ENCODE measurements around the gene CMTM4. TPM values are rescaled to one million over a fixed set of nuclear protein-coding genes. Genes with fewer than 3 reads are reported as not detected.

The CMTM4 gene
- total RNA-seq, 2 experiments from 2014 or later: 3.3 to 4.5 TPM

GRCh38 chr16:66728117-66728787, 31.7 kb upstream of the CMTM4 start:
- ATAC-seq (peak; percentile 81), DNase-seq (no peak)
- no peak overlapping the region for H3K27ac Mint-ChIP-seq
- ChIA-PET CTCF (interaction anchor here (0.6 to 3.4 kb wide), 16 partner anchors 9 to 371 kb away, joined by 3 to 32 read pairs (median 4); partner anchors contain the start of gene DYNC1LI2), POLR2A (interaction anchor here (0.5 kb wide), 1 partner anchor 140 kb away, joined by 5 read pairs; no protein-coding TSS in a partner anchor)
- H3K9me3 Mint-ChIP-seq (ENCODE audit: low read depth): no peaks in the 10 kb centered on the region
- H3K4me1 Mint-ChIP-seq: no peaks in the 10 kb centered on the region
- intact Hi-C loops (cut with DNase I, micrococcal nuclease): loop anchor here (1.0 to 5.0 kb wide), 2 partner anchors 139 kb away; no protein-coding TSS in a partner anchor
- peaks cover 29% of the 10 kb centered on the region for H3K36me3 Mint-ChIP-seq (ENCODE audit: low read depth)
- no peak overlapping the region for H3K4me3 Mint-ChIP-seq
- no peaks in the 10 kb centered on the region for H3K27me3 Mint-ChIP-seq

DNA sequence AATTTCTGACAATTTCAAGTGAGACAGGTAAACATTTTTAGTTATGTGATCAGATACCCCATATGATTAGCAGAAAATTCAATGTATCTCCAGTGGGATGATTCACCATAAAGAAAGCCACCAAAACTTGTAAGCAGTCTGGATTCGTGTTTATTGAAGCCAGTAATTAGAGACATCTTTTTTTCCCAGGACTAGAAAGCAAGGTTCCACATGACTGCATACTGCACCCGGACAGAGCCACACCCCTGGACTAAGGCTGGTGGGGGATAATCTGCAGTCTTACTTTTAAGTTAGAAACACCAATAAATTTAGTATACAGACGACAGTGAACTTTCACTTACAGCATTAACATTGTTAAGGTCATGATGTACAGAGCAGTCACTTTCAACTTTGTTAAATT, 24.2 kb upstream of the CMTM4 start:
- no peak overlapping the region for H3K27ac Mint-ChIP-seq
- intact Hi-C loops (cut with DNase I, micrococcal nuclease): no loop called here
- POLR2A ChIA-PET: no interaction called here
- no peaks in the 10 kb centered on the region for H3K9me3 Mint-ChIP-seq (ENCODE audit: low read depth)
- H3K4me1 Mint-ChIP-seq: no peaks in the 10 kb centered on the region
- H3K36me3 Mint-ChIP-seq (ENCODE audit: low read depth): peaks cover 24% of the 10 kb centered on the region
- ATAC-seq: no peak
- H3K4me3 Mint-ChIP-seq: no peak overlapping the region
- no peaks in the 10 kb centered on the region for H3K27me3 Mint-ChIP-seq
- DNase-seq: no peak
- CTCF ChIA-PET: interaction anchor here (1.1 kb wide), 1 partner anchor 24 kb away, joined by 3 read pairs; no protein-coding TSS in a partner anchor

- Mint-ChIP-seq H3K27me3 (no peaks in the 10 kb centered on the region), H3K4me3 (no peak overlapping the region), H3K4me1 (no peaks in the 10 kb centered on the region), H3K9me3 (ENCODE audit: low read depth) (no peaks in the 10 kb centered on the region), H3K36me3 (ENCODE audit: low read depth) (peaks cover 17% of the 10 kb centered on the region), H3K27ac (no peak overlapping the region)
- intact Hi-C loops (cut with DNase I, micrococcal nuclease): no loop called here
- ChIA-PET CTCF (no interaction called here), POLR2A (no interaction called here)
- DNase-seq (no peak), ATAC-seq (no peak)
These were observed 22.7 kb upstream of the CMTM4 start for GRCh38 chr16:66719246-66719645.

DNA sequence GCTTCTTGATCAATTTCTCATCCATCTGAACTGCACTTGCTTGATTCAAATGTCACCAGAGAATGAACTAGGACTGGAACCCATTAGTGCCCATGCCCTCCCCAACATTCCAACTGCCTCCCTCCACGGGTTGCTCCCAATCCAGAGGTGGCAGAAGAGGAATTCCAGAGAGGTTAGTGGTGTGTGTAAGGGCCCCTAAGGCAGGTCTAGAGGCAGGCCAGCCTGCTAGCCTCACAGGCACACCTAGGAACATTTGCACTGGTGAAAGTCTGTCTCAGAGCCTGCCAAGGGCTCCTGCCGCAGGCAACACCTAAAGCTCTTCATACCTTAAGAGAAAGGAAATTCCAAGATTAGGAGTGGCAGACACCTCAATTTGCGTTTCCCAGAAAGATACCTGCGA, 21.2 kb upstream of the CMTM4 start:
- Mint-ChIP-seq H3K27me3 (no peaks in the 10 kb centered on the region), H3K4me1 (no peaks in the 10 kb centered on the region), H3K9me3 (ENCODE audit: low read depth) (no peaks in the 10 kb centered on the region), H3K27ac (no peak overlapping the region), H3K4me3 (no peak overlapping the region), H3K36me3 (ENCODE audit: low read depth) (peaks cover 4% of the 10 kb centered on the region)
- ChIA-PET POLR2A (no interaction called here), CTCF (interaction anchor here (1.2 kb wide), 1 partner anchor 33 kb away, joined by 3 read pairs; the partner anchor contains the start of gene DYNC1LI2)
- intact Hi-C loops (cut with DNase I, micrococcal nuclease): no loop called here
- ATAC-seq: no peak
- DNase-seq: no peak

DNA sequence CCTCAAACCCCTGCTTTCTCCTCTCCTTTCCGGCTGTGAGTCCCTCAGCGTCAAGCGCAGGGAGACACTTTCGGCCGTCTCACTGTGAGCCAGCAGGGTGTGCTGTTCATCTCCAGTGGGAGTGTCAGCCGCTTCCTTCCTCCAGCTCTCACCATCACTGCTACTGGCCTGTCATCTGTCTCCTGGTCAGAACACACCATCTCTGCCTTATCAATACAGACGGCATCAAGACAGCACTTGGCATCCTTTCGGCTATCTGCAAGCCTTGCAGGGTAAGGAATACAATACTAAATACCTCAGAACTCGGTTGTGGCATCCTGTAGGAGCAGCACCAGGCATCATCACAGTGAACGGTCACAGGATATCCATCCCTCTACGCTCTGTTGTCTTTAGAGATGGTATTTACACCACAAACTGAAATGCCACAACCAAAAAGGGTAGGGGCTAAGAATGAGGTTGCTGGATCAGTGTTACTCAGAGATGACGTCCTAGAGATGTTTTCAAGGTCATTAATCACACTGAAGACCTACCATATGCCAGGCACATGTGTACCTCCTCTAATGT, 20.7 kb upstream of the CMTM4 start:
- H3K4me1 Mint-ChIP-seq: no peaks in the 10 kb centered on the region

DNA sequence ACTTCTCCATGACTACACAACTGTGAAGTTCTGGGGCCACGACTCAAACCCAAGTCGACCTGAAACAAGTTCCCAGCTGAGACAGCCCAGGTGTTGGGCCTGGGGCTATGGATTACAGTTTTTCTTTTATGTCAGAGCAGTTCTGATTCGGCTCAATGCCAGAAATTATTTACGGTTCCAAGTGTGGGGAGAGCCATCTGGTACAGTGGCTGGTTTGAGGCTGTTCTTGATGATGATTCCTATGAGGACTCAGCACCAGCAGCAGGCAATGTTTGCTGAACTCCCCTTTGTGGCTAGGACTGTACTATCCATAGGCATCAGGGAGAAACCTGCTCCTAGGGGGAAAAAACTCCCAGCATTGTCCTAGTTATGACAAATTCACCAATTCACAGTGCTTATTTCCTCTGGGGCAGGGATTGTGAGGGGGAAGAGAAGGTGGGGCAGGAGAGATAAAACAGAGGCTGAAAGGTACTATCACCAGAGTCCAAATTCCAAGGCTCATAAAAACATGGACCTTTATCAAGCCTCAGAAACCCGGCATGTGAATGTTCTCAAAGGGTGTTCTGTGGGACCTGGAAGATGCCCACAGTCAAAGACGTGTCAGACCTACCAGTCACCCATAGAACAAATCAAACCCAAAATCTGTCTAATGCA, 18.2 kb upstream of the CMTM4 start:
- DNase-seq: no peak
- Mint-ChIP-seq H3K36me3 (ENCODE audit: low read depth) (no peaks in the 10 kb centered on the region), H3K27ac (no peak overlapping the region), H3K4me1 (no peaks in the 10 kb centered on the region), H3K4me3 (no peak overlapping the region), H3K9me3 (ENCODE audit: low read depth) (no peaks in the 10 kb centered on the region), H3K27me3 (no peaks in the 10 kb centered on the region)
- ChIA-PET CTCF (interaction anchor here (1.6 kb wide), 1 partner anchor 308 kb away, joined by 4 read pairs; no protein-coding TSS in a partner anchor), POLR2A (no interaction called here)
- no peak for ATAC-seq
- intact Hi-C loops (cut with DNase I, micrococcal nuclease): no loop called here

More for the DNA sequence above, 20.7 kb upstream of the CMTM4 start:
- intact Hi-C loops (cut with DNase I, micrococcal nuclease): no loop called here
- ChIA-PET POLR2A (no interaction called here), CTCF (no interaction called here)
- ATAC-seq: peak; percentile 69
- no peak overlapping the region for H3K27ac Mint-ChIP-seq
- H3K9me3 Mint-ChIP-seq (ENCODE audit: low read depth): no peaks in the 10 kb centered on the region
- H3K4me3 Mint-ChIP-seq: no peak overlapping the region
- H3K36me3 Mint-ChIP-seq (ENCODE audit: low read depth): peaks cover 4% of the 10 kb centered on the region
- peak; percentile 49 for DNase-seq
- no peaks in the 10 kb centered on the region for H3K27me3 Mint-ChIP-seq

DNA sequence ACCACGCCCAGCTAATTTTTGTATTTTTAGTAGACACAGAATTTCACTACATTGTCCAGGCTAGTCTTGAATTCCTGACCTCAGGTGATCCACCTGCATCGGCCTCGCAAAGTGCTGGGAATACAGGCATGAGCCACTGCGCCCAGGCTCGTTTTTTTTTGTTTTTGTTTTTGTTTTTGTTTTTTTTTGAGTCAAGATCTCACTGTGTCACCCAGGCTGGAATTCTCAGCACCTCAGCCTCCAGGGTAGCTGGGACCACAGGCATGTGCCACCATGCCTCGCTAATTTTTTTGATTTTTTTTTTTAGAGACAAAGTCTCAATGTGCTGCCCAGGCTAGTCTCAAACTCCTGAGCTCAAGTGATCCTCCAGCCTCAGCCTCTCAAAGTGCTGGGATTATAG, 17.5 kb upstream of the CMTM4 start:
- no peaks in the 10 kb centered on the region for H3K4me1 Mint-ChIP-seq
- no peak for DNase-seq
- H3K27me3 Mint-ChIP-seq: no peaks in the 10 kb centered on the region
- POLR2A ChIA-PET: interaction anchor here (0.6 kb wide), 1 partner anchor 297 kb away, joined by 9 read pairs; no protein-coding TSS in a partner anchor
- ATAC-seq: no peak
- no peaks in the 10 kb centered on the region for H3K36me3 Mint-ChIP-seq (ENCODE audit: low read depth)
- H3K4me3 Mint-ChIP-seq: no peak overlapping the region
- intact Hi-C loops (cut with DNase I, micrococcal nuclease): no loop called here
- CTCF ChIA-PET: interaction anchor here (0.6 to 1.3 kb wide), 3 partner anchors 23 to 378 kb away, joined by 3 to 4 read pairs (median 4); no protein-coding TSS in a partner anchor
- no peaks in the 10 kb centered on the region for H3K9me3 Mint-ChIP-seq (ENCODE audit: low read depth)
- no peak overlapping the region for H3K27ac Mint-ChIP-seq

DNA sequence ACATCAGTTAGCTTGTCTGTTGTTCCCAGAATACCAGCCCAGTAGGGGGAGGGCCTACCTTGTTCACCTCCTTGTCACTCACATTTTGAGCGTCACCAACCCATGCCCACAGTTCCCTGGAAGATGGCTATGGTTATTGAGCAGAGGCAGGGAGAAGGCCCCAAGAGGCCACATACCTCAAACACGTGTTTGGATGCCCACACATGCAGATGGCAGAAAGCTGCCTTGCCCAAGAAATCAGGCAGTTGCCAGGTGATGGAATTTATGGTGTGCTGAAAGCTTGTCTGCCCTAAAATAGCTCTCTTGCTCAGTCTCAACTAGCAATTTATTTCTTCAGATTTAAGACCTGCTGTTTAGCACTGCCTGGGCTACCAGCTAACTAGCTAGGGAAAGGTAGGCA, 16.5 kb upstream of the CMTM4 start:
- Mint-ChIP-seq H3K4me1 (no peaks in the 10 kb centered on the region), H3K27me3 (peaks cover 4% of the 10 kb centered on the region), H3K4me3 (no peak overlapping the region), H3K9me3 (ENCODE audit: low read depth) (no peaks in the 10 kb centered on the region), H3K36me3 (ENCODE audit: low read depth) (no peaks in the 10 kb centered on the region), H3K27ac (no peak overlapping the region)
- CTCF ChIA-PET: interaction anchor here (0.8 to 1.3 kb wide), 5 partner anchors 15 to 113 kb away, joined by 3 to 5 read pairs (median 3); no protein-coding TSS in a partner anchor
- DNase-seq (no peak), ATAC-seq (no peak)
- POLR2A ChIA-PET: interaction anchor here (0.6 kb wide), 1 partner anchor 139 kb away, joined by 4 read pairs; no protein-coding TSS in a partner anchor
- intact Hi-C loops (cut with DNase I, micrococcal nuclease): no loop called here

GRCh38 chr16:66712512-66712911, 16.0 kb upstream of the CMTM4 start:
- ChIA-PET CTCF (interaction anchor here (0.9 to 1.2 kb wide), 3 partner anchors 16 to 114 kb away, joined by 3 read pairs; no protein-coding TSS in a partner anchor), POLR2A (no interaction called here)
- intact Hi-C loops (cut with DNase I, micrococcal nuclease): no loop called here
- Mint-ChIP-seq H3K27ac (no peak overlapping the region), H3K27me3 (peaks cover 4% of the 10 kb centered on the region), H3K36me3 (ENCODE audit: low read depth) (no peaks in the 10 kb centered on the region), H3K4me3 (no peak overlapping the region), H3K4me1 (no peaks in the 10 kb centered on the region), H3K9me3 (ENCODE audit: low read depth) (no peaks in the 10 kb centered on the region)
- DNase-seq (no peak), ATAC-seq (no peak)

DNA sequence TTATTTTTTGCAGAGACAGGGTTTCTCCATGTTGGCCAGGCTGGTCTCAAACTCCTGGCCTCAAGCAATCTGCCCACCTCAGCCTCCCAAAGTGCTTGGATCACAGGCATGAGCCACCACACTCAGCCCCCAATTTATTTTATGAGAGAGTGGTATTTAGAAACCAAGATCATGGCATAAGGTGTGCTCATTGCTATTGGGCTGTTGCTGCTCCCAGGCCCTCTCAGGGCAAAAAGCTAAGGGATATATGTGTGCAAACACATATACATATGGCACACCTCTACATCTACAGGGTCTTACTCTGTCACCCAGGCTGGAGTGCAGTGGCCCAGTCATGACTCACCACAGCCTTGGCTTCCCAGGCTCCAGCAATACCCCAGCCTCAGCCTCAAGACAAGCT, 15.0 kb upstream of the CMTM4 start:
- intact Hi-C loops (cut with DNase I, micrococcal nuclease): no loop called here
- no peak overlapping the region for H3K4me3 Mint-ChIP-seq
- no peaks in the 10 kb centered on the region for H3K4me1 Mint-ChIP-seq
- POLR2A ChIA-PET: no interaction called here
- DNase-seq: no peak
- CTCF ChIA-PET: interaction anchor here (1.1 kb wide), 2 partner anchors 15 to 28 kb away, joined by 3 read pairs; no protein-coding TSS in a partner anchor
- peaks cover 4% of the 10 kb centered on the region for H3K27me3 Mint-ChIP-seq
- no peaks in the 10 kb centered on the region for H3K36me3 Mint-ChIP-seq (ENCODE audit: low read depth)
- no peak overlapping the region for H3K27ac Mint-ChIP-seq
- no peaks in the 10 kb centered on the region for H3K9me3 Mint-ChIP-seq (ENCODE audit: low read depth)
- no peak for ATAC-seq

DNA sequence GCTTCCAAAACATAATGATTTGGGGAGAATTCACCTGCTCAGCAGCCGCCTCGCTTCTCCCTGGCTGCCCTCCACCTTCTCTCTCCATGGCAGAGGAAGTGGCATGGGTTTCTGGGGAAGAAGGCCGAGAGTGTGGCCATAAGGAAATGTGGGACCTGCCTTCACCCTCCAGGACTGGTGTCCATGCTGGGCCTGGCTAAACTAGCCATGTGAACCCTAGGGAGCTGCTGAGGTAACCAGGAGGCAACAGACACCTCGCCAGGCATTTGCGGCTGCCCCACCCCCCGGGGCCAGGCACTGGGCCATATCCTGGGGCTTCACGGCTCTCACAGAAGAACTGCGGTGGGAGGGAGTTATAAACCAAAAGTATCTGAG, 9.9 kb upstream of the CMTM4 start:
- Mint-ChIP-seq H3K36me3 (ENCODE audit: low read depth) (no peaks in the 10 kb centered on the region), H3K27ac (no peak overlapping the region), H3K4me3 (no peak overlapping the region), H3K27me3 (peaks cover 4% of the 10 kb centered on the region), H3K9me3 (ENCODE audit: low read depth) (no peaks in the 10 kb centered on the region), H3K4me1 (no peaks in the 10 kb centered on the region)
- ATAC-seq: no peak
- intact Hi-C loops (cut with DNase I, micrococcal nuclease): no loop called here
- DNase-seq: no peak
- POLR2A ChIA-PET: no interaction called here
- CTCF ChIA-PET: interaction anchor here (1.1 kb wide), 1 partner anchor 35 kb away, joined by 5 read pairs; no protein-coding TSS in a partner anchor
